ENCODE results near the gene RHOT1. TPM values are rescaled to one million over a fixed set of nuclear protein-coding genes. Genes with fewer than 3 reads are reported as not detected.

Gene RHOT1
- total RNA-seq, 1 donor from 2014 or later = 48.6 TPM

DNA sequence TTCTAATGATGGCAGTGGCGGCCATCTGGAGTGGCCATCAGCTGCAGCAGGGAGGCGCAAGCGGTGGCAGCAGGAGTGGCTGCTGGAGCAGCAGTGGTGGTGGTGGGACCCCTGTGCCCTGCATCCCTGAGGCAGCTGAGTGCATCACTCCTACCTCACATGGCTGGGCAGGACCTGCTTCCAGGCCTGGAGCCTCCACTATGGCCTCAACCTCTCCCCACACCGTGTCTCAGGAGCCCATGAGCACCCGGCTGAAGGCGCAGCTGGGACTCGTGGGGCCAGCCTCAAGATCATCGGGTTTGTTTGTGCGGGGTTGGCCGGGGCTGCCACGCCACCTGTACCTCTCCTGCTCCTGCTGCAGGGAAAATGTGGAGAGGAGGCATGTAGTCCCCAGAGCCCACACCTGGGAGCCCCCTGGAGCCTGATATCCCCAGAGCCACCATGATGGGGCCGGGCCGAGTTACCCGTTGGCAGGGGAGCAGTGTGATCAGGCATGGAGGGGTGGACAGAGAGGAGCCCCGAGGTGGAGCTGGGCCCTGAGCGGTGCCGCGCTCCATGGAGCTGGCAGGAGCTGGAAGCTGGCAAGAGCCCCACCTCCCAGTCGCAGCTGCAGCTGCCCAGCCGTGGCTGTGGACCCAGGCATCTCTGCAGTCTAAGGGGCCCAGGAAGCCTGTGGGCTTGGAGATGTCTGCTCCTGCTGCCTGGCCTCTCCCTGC is 16.7 kb downstream of the RHOT1 start:
- intact Hi-C loops (cut with DNase I) = no loop called here
- peaks cover 49% of the 10 kb centered on the region for H3K36me3 ChIP-seq
- H3K4me1 ChIP-seq = no peaks in the 10 kb centered on the region
- TF ChIP-seq, protein P1, sequence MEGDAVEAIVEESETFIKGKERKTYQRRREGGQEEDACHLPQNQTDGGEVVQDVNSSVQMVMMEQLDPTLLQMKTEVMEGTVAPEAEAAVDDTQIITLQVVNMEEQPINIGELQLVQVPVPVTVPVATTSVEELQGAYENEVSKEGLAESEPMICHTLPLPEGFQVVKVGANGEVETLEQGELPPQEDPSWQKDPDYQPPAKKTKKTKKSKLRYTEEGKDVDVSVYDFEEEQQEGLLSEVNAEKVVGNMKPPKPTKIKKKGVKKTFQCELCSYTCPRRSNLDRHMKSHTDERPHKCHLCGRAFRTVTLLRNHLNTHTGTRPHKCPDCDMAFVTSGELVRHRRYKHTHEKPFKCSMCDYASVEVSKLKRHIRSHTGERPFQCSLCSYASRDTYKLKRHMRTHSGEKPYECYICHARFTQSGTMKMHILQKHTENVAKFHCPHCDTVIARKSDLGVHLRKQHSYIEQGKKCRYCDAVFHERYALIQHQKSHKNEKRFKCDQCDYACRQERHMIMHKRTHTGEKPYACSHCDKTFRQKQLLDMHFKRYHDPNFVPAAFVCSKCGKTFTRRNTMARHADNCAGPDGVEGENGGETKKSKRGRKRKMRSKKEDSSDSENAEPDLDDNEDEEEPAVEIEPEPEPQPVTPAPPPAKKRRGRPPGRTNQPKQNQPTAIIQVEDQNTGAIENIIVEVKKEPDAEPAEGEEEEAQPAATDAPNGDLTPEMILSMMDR (IDR thresholded peaks at IDR 0.05) = no peak
- no peak overlapping the region for H3K4me3 ChIP-seq
- H3K9me3 ChIP-seq = no peaks in the 10 kb centered on the region
- H3K27ac ChIP-seq = no peak overlapping the region
- DNase-seq (no peak), ATAC-seq (peak in 1 of 2 donors; percentile 23)
- H3K27me3 ChIP-seq (ENCODE audit: low read depth) = no peaks in the 10 kb centered on the region

DNA sequence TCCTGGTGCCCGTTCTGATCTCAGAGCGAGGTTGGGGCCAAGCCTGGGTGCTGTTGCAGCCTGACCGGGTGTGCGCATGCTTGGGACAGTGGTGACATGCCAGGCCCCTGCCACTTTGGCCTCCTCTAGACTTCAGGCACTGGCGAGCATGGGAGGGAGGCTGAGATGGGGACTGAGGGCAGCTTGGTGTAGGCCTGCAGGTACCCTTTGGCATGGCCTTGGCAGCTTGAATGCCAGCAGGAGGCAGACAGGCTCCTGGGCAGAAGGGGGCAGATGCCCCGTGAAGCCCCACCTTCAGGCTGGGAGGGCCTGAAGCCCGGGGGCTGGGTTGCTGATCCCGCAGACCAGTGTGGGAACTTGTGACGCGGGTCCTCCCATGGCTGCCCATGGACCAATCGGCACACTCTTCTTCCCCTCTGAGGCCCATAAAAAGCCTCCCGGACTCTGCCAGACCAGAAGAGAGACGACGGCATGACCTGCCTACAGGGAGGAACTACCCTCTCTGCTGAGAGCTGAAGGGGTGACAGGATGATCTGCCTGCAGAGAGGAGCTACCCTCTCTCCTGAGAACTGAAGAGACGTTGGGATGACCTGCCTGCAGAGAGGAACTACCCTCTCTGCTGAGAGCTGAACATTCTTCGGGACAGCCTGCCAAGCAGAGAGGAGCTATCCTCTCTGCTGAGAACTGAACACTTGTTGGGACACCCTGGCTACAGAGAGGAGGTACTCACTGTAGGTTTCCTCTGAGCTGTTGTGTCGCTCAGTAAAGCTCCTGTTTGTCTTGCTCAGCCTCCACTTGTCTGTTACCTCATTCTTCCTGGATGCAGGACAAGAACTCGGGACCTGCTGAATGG is 17.5 kb downstream of the RHOT1 start:
- Histone ChIP-seq H3K27me3 (ENCODE audit: low read depth) (no peaks in the 10 kb centered on the region), H3K9me3 (no peaks in the 10 kb centered on the region), H3K4me1 (no peaks in the 10 kb centered on the region), H3K36me3 (peaks cover 45% of the 10 kb centered on the region), H3K27ac (no peak overlapping the region), H3K4me3 (no peak overlapping the region)
- TF ChIP-seq, protein P1 (IDR thresholded peaks at IDR 0.05) = no peak
- intact Hi-C loops (cut with DNase I) = no loop called here
- DNase-seq (no peak), ATAC-seq (peak in 1 of 2 donors; percentile 17)

DNA sequence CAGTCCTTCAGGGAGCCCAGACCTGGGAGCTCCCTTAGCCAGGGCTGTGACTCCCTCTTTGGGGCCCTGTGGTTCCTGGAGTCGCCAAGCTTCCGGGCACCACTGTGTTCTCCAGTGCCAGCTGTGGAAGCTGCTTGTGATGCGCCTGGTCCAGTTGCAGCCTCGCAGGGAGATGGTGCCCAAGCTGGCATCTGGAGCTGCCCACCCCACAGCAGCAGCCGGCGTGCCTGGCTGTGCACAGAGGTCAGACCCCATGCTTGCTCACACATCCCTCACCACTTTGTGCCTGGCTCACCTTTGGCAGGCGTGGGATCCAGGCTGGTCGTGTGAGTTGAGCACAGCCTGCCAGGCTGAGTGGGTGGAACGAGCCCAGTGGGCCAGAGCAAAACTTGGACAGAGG is 18.2 kb downstream of the RHOT1 start:
- Histone ChIP-seq H3K27me3 (ENCODE audit: low read depth) (no peaks in the 10 kb centered on the region), H3K27ac (no peak overlapping the region), H3K4me3 (no peak overlapping the region), H3K9me3 (no peaks in the 10 kb centered on the region), H3K4me1 (no peaks in the 10 kb centered on the region), H3K36me3 (peaks cover 38% of the 10 kb centered on the region)
- TF ChIP-seq, protein P1 (IDR thresholded peaks at IDR 0.05) = no peak
- no peak for ATAC-seq
- DNase-seq = no peak
- intact Hi-C loops (cut with DNase I) = no loop called here

DNA sequence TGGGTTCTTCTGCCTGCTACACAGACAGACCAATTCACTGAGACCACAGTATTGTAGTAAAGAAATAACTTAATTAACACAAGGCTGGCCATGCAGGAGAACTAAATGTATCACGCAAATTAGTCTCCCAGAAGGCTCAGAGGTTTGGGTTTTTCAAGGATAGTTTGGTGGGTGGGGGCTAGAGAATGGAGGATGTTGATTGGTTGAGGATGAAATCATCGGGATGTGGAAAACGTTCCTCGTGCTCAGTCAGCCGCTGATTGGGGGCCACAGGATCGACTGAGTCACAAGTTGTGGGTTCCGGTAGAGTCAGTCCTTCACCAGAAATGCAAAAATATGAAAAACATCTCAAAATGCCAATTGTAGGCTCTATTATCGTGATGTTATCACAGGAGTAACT is 18.7 kb downstream of the RHOT1 start:
- ATAC-seq (no peak), DNase-seq (no peak)
- peaks cover 34% of the 10 kb centered on the region for H3K36me3 ChIP-seq
- H3K9me3 ChIP-seq = no peaks in the 10 kb centered on the region
- intact Hi-C loops (cut with DNase I) = no loop called here
- H3K4me3 ChIP-seq = no peak overlapping the region
- no peaks in the 10 kb centered on the region for H3K27me3 ChIP-seq (ENCODE audit: low read depth)
- H3K27ac ChIP-seq = no peak overlapping the region
- H3K4me1 ChIP-seq = no peaks in the 10 kb centered on the region
- TF ChIP-seq, protein P1 (IDR thresholded peaks at IDR 0.05) = no peak

DNA sequence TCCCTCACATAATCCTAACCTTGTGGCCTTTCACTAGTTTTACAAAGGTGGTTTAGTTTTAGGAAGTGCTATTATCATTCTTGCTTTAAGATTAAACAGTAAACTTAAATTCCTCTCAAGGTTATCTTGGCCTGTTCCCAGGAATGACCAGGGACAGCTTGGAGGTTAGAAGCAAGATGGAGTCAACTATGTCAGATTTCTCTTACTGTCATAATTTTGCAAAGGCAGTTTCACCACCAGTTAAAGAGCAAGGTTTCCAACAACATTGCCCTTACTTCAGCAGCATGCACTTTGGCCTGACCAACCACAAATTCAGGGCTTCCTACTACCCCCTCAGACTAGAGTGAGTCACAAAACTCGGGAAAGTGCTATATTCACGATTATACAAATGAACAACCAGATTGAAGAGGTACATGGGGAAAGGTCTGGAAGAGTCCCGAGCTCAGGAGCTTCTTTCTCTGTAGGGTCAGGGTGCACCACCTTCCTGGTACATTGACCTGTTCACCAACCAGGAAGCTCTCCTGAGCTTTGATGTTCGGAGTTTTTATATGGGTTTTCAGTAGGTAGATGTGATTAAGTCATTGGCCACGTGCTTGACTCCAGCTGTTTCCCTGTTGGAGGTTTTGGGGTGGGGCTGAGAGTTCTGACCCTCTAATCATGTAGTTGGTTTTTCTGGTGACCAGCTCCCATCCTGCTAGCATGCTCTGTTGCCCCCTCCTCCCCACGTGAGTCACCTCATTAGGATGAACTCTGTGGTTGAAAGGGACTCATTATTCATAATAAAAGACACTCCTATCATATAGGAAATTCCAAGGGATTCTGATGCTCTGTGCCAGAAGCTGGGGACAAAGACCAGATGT is 19.4 kb downstream of the RHOT1 start:
- ATAC-seq = no peak
- Histone ChIP-seq H3K27me3 (ENCODE audit: low read depth) (no peaks in the 10 kb centered on the region), H3K36me3 (peaks cover 30% of the 10 kb centered on the region), H3K4me1 (no peaks in the 10 kb centered on the region), H3K4me3 (no peak overlapping the region), H3K9me3 (peaks cover 3% of the 10 kb centered on the region), H3K27ac (no peak overlapping the region)
- intact Hi-C loops (cut with DNase I) = no loop called here
- no peak for DNase-seq
- TF ChIP-seq, protein P1 (IDR thresholded peaks at IDR 0.05) = no peak

Data from lower lobe of right lung (tissue), 2 donors.